H7 (cell line): Measurements from ENCODE around the gene TCERG1L. TPM values are rescaled to one million over a fixed set of nuclear protein-coding genes. Genes with fewer than 3 reads are reported as not detected.
A peak's percentile ranks its signal among the peaks of the same experiment; 100 is the strongest.

Experiments used
- DNase-seq: peaks from one replicate; pipeline ENCODE4 v3.0.0; 2012
- H3K27me3 ChIP-seq: 2 replicates; pipeline ENCODE4 v1.6.0; 2011; ENCODE audit warnings: mild to moderate bottlenecking, low read length; ENCODE audit not compliant: control insufficient read depth, insufficient read depth
- H3K36me3 ChIP-seq: replicated peaks from 2 replicates; pipeline ENCODE4 v1.5.1; 2011; ENCODE audit warnings: low read length; ENCODE audit not compliant: control insufficient read depth, insufficient read depth
- H3K4me3 ChIP-seq: 2 replicates; pipeline ENCODE4 v1.5.1; 2011; ENCODE audit warnings: low read depth, mild to moderate bottlenecking, control low read depth, low read length, moderate library complexity; ENCODE audit not compliant: insufficient read depth
- total RNA-seq: library from RNA; depleted of rRNA; stranded (reverse); fragments of >200 nt; shearing (Covaris generic); gene quantifications from 2 replicates; pipeline ENCODE4 v1.2.3, GENCODE V29; 2014

The TCERG1L gene
- total RNA-seq, 1 experiment from 2014 or later: 5.4 TPM

DNA sequence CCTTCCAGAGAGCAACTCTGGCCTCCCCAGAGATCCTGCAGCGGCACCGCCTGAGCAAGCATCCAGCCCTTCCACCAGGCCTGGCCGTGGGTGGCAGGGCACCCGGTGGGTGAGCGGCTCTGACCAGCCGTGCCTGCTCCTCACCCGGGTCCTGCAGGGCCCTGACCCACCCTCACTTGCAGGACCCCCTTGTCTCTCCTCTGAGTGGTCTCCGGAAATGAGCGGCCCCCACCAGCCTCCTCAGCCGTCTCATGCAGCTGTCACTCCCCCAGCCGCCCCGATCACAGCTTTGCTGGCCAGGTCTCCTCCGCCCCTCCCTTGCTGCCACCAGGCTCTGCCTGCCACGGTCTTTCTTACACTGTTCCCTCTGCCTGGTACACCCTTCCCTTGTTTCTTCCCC is 218.2 kb downstream of the TCERG1L start:
- no peaks in the 10 kb centered on the region for H3K27me3 ChIP-seq
- DNase-seq: peak; percentile 55
- H3K36me3 ChIP-seq: no peaks in the 10 kb centered on the region
- no peak overlapping the region for H3K4me3 ChIP-seq

DNA sequence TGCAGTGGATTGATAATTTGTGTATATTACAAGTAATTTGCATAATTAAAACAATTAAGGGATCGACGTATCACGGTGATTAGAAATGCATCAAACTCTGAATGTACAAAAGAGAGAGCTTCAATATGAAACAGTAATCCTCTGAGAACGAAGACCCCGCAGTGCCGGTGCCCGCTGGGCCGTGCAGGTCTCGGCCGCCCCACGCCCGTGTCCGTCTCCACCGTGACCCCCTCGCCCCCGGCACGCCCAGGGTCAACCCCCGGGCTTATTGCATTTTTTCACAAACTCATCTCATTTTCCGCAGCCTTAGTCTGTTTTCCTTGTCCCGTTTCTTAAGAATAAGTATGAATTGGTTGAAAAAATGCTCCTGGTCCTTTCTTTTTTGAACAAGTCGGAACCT is 218.6 kb downstream of the TCERG1L start:
- Histone ChIP-seq H3K27me3 (no peaks in the 10 kb centered on the region), H3K36me3 (no peaks in the 10 kb centered on the region), H3K4me3 (no peak overlapping the region)
- DNase-seq: peak; percentile 41

DNA sequence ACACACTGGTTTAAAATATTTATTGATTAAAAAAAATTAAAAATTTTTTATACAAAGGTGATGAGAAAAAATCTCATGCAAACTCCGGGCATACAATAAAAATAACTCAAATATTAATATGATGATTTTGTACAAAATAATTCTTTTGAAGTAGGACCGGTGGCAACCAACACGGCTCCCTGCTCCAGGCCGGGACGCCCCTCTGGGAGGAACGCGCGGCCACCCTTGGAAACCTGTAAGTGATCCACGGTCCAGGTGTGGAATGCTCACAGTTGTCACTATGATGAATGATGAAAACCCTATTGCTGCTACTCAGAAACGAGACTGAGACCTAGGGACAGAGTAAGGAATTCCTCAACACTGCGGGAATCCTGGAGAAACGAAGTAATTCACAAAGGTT is 219.1 kb downstream of the TCERG1L start:
- no peak overlapping the region for H3K4me3 ChIP-seq
- no peak for DNase-seq
- no peaks in the 10 kb centered on the region for H3K27me3 ChIP-seq
- H3K36me3 ChIP-seq: no peaks in the 10 kb centered on the region

DNA sequence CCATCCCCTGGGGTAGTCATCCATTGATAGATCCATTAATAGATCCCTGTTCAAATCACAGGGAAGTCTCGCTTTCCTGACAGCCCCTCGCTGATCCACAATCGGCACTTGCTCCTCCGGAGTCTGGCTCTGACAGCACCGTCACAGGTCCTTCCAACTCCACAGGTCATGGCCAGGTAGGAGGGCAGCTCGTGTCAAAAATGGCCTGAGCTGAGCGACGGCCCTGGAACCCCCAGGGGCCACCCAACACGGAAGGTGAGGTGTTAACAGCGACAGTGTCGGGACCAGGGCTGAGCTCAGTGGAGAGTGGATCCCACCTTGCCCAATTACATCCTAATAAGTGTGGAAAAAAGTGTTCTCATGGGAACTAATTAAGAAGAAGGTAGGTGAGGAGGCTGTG is 219.8 kb downstream of the TCERG1L start:
- Histone ChIP-seq H3K27me3 (no peaks in the 10 kb centered on the region), H3K36me3 (no peaks in the 10 kb centered on the region), H3K4me3 (no peak overlapping the region)
- peak; percentile 25 for DNase-seq

DNA sequence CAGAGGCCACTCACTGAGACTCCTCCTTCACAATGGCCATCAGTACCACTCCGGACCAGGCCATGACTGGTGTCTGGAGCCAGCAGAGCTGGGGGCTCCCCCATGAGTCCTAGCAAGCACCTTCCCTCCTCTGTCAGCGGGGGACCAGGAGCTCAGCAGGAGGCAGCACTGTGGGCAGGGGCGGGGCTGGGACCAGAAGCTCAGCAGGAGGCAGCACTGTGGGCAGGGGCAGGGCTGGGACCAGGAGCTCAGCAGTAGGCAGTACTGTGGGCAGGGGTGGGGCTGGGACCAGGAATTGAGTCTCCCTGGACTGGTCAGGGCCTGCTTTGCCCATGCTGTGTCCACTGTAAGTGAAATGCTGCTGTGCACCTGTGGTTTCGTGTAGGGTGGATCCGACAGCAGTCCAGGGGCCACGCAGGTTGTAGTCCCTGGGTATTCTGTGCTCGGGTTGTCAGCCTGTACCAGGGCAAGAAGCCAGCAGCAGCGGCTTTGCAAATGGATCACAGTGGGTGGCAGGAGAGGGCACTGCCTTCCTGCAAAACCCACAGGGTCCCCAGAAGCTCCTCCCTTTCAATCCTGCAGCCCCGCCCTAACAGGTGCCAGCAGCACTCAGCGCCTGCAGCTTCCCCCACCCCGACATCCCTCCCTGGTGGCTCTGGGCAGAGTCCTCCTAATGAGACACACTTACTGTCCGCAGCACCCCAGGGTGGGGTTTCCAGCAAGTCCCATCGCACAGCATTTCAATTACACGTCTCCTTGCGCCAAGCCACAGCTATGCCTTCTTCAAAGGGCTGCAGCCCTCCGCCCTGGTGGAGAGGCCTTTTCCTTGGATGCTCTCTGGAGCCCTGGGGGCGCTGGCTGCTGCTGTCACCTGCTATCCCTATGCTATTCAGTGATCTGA is 220.5 kb downstream of the TCERG1L start:
- peak; percentile 80 for DNase-seq

DNA sequence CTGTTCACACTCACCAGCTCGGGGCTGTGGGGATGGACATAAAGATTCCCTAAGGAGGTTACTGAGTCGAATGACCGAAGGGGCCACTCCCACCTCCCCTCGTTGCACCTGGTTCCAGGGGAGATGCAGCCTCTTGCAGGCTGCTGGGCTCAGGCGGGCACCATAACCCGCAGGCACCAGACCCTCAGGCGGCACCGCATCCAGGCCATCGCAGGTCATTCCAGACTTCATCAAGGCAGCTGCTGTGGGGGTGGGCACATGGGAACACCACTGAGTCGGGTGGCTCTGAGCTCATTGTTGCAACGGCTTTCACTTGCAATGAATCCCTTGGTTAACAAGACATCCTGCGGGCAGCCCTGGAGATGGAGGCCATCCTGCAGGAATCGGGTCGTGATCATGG is 221.7 kb downstream of the TCERG1L start:
- Histone ChIP-seq H3K27me3 (no peaks in the 10 kb centered on the region), H3K36me3 (no peaks in the 10 kb centered on the region), H3K4me3 (no peak overlapping the region)
- DNase-seq: peak; percentile 31

More for the DNA sequence above, 220.5 kb downstream of the TCERG1L start:
- no peaks in the 10 kb centered on the region for H3K27me3 ChIP-seq
- no peaks in the 10 kb centered on the region for H3K36me3 ChIP-seq
- H3K4me3 ChIP-seq: no peak overlapping the region

DNA sequence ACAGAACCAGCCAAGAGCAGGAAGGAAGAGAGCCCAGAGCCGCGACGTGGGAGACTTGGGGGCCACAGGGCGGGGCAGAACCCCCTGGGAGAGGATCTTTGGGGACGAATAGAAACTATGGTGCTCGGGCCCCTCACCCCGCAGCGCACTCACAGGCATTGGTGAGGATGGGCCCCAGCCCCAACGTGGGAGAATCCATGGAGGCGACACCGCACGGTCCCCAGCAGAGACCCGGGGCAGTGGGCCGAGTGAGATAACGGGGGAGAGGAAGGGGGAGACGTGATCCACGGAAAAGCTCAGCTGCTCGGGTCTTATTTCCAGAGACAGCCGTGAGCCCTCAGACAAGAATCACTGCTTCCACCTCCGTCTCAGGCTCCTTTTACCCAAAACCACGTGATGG is 222.4 kb downstream of the TCERG1L start:
- peak; percentile 39 for DNase-seq
- H3K36me3 ChIP-seq: no peaks in the 10 kb centered on the region
- no peaks in the 10 kb centered on the region for H3K27me3 ChIP-seq
- H3K4me3 ChIP-seq: no peak overlapping the region

DNA sequence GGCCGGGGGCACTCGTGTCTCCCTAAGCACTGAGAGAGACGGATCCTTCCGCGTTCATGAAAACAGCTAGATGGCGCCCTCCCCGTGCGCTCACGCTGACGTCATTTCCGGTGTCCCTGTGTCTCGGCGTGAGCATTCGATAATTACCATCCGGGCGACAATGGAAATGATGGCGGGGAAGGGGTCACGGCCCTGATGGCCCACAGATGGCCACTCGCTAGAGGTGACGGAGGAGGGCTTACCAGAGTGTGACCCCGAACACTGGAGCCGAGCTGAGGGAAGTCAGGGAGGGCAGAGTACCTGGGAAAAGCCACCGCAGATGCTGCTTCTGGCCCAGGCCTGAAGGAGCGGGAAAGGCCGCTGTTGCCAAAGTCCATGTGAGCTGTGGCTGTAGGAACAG is 222.9 kb downstream of the TCERG1L start:
- DNase-seq: peak; percentile 87
- no peak overlapping the region for H3K4me3 ChIP-seq
- H3K36me3 ChIP-seq: no peaks in the 10 kb centered on the region
- no peaks in the 10 kb centered on the region for H3K27me3 ChIP-seq

DNA sequence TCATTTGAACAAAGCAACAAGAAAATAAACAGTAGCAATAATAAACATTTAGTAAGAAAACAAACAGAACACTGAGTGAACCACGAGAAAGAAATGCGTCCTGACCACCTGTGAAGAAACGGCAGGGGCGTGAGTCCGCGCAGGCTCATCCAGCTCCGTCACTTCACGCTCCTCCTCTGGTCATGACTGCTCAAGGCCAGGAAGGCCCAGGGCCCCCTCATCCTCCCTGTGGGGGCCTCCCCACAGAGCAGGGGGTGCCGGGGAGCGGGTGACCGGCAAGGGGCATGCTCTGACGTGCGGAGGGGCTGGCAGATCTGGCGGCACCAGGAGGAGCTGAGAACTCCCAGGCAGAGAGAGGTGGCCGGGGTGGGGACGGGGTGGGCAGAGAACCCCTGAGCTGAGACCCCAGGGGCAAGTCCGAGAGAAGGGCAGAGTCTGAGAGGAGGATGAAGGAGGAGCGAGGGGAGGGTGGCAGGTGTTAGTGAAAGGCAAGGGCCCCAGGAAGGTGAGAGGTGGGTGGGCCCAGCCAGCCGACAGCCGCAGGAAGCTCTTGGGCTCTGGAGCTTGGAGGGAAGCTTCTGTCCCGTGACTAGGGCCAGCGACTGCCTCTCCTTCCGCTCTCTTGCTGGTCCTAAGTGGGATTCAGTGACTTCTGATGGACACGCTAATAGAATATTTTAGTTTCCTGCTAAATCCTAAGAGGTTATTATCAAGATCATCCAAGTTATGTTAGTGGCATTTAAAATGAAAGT is 223.9 kb downstream of the TCERG1L start:
- peak; percentile 50 for DNase-seq

DNA sequence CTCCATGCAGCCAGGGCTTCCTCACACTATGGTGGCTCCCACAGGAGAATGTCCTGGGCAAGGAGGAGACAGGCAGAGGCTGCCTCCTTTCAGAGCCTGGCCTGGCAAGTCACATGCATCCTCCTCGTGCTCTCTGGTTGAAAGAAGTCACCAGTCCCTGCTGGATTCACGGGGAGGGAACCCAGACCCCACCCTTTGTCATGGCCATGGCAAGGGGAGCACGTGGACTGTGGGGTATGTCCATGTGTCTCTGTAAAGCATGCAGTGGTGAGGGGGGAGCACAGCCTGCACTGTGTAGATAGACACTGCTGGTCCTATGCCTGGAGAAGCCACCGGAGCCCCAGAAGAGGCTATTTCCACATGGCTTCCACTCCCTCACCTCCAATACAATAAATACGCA is 225.0 kb downstream of the TCERG1L start:
- Histone ChIP-seq H3K36me3 (no peaks in the 10 kb centered on the region), H3K27me3 (no peaks in the 10 kb centered on the region), H3K4me3 (no peak overlapping the region)
- DNase-seq: peak; percentile 12

More for the DNA sequence above, 223.9 kb downstream of the TCERG1L start:
- H3K4me3 ChIP-seq: no peak overlapping the region
- H3K27me3 ChIP-seq: no peaks in the 10 kb centered on the region
- no peaks in the 10 kb centered on the region for H3K36me3 ChIP-seq

DNA sequence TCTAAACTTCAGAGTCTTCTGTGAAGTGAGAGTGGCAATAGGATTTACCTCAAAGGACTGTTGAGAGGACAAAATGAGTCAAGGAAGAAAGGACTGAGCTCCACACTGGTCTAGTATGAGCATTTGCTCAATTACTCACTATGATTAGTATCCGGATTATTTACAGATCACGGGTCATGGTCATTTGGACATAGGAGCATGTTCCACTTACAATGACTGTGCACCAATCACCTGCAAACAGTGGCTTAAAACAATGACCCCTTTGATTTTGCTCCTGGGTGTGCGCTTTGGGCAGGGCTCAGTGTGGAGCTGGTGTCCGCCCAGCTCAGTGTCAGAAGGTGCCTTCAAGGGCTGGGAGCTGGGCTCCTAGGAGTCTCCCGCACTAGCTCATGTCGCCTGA is 225.4 kb downstream of the TCERG1L start:
- Histone ChIP-seq H3K27me3 (no peaks in the 10 kb centered on the region), H3K4me3 (no peak overlapping the region), H3K36me3 (no peaks in the 10 kb centered on the region)
- peak; percentile 14 for DNase-seq

DNA sequence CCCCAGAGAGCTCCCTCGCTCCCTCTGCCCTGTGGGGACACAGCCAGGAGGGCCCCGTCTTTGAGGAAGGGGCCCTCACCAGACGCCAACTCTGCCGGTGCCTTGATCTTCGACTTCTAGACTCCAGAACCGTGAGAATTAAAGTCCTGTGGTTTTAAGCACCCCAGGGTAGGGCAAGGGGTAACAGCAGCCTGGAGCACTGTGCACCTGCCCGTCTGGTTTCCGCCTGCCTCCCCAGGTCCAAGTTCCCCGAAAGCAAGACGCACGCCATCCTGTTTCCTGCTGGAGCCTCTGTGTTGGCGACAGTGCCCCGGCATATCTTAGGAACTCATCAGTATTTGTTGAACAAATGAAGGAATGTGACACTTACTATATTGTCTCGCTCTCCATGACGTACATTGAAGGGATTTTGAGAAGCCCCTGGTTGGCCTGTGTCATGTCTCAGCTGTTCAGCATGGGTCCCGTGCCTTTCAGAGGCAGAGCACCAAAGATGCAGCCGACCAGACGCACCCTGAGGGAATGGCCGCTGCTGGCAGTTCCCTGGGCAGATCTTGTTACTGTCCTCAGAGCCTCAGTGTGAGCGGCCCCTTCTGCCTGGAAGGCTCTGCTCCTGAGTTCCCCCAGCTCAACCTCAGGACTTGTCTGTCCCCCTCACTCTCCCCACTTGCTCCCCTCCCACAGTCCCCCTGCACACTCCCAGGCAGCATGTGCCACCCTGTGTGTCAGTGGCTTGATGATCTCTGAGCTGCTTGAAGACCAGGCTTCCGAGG is 226.2 kb downstream of the TCERG1L start:
- no peaks in the 10 kb centered on the region for H3K36me3 ChIP-seq
- no peaks in the 10 kb centered on the region for H3K27me3 ChIP-seq
- H3K4me3 ChIP-seq: no peak overlapping the region
- DNase-seq: peak; percentile 24

DNA sequence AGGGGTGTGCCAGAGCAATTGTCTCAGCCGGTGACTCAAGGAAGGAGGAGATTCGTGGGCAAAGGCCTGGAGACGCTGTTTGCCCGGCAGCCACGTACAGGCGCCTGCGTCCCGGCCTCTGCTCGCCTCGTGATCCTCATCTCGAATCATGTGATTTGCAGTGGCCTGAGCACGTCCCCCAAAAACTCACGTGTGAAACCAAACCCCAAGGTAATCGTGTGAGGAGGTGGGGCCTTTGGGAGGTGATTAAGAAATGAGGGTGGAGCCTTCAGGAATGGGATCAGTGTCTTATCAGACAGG is 226.8 kb downstream of the TCERG1L start:
- DNase-seq: no peak
- Histone ChIP-seq H3K27me3 (no peaks in the 10 kb centered on the region), H3K36me3 (no peaks in the 10 kb centered on the region), H3K4me3 (no peak overlapping the region)

DNA sequence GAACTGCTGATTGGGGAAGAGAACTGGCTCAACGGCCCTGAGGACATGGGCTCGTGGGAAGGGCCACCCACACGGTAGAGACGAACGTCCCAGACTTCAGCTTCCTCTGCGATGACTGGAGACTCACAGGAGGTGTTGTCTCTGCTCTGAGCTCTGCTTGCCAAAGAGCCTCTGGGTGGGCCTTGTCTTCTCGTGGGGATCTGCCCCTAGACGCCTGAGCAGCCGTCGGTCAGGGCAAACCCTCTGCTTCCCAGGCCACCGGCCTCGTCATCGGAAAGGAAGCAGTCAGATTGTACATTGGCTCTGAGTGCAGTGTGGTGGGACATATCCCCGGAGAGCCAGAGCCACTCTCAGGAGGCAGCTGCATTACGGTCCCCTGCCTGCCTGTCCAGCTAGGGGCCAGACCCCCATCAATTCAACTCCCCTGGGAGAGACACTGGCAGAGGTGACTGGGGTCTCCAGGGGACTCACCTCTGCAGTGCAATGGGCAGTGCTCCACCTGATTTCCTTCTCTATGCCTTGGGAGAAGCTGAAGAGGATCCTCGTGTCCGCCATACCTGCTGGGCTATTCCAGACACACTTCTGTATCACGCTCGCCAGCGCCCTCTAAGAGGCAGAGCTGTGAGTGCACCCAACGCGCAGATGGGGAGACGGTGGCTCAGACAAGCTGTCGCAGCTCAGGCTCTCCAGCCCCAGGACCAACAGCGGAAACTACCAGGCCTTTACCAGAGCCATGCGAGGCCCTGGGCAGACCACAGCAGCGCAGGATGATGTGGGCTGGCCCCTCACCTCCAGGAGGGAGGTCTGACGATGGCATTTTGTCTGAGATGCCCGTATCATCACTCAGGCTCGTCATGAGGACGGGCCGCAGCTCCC is 227.4 kb downstream of the TCERG1L start:
- Histone ChIP-seq H3K36me3 (no peaks in the 10 kb centered on the region), H3K4me3 (no peak overlapping the region), H3K27me3 (no peaks in the 10 kb centered on the region)
- peak; percentile 81 for DNase-seq
